ENCODE data around the gene RPL31.

RPL31 gene

DNA sequence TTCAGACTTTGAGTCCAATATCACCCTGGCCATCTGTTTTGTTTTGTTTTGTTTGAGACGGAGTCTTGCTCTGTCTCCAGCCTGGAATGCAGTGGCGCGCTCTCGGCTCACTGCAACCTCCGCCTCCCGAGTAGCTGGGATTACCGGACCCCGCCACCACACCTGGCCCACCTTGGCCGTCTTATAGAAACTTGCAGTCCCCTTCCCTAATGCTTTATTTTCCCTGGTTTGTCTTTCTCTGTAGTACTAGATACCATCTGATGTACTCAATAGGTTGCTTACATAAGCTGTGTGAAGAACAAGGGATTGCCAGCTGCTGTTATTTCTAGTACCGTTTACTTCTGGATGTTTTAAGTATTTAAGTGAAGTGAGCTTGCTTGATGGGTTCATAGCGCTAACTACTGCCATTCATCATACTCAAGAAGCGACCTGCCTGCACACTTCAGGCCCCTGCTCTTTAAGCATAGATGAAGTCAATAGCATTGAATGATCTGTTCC is 1.2 kb downstream of the RPL31 start:
- H3K9me3 ChIP-seq, result no peaks in the 10 kb centered on the region
- no peaks in the 10 kb centered on the region; the same call in 1 of the 2 replicates for H3K4me1 ChIP-seq
- no peaks in the 10 kb centered on the region for H3K27me3 ChIP-seq
- TF ChIP-seq, protein P1, sequence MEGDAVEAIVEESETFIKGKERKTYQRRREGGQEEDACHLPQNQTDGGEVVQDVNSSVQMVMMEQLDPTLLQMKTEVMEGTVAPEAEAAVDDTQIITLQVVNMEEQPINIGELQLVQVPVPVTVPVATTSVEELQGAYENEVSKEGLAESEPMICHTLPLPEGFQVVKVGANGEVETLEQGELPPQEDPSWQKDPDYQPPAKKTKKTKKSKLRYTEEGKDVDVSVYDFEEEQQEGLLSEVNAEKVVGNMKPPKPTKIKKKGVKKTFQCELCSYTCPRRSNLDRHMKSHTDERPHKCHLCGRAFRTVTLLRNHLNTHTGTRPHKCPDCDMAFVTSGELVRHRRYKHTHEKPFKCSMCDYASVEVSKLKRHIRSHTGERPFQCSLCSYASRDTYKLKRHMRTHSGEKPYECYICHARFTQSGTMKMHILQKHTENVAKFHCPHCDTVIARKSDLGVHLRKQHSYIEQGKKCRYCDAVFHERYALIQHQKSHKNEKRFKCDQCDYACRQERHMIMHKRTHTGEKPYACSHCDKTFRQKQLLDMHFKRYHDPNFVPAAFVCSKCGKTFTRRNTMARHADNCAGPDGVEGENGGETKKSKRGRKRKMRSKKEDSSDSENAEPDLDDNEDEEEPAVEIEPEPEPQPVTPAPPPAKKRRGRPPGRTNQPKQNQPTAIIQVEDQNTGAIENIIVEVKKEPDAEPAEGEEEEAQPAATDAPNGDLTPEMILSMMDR (IDR thresholded peaks at IDR 0.05; ENCODE audit: low read depth, low read length), result no peak
- H3K36me3 ChIP-seq, result peaks cover 56% of the 10 kb centered on the region
- peak overlapping the region; percentile 93 for H3K4me3 ChIP-seq (ENCODE audit: low read depth, low read length)
- no peak for DNase-seq

DNA sequence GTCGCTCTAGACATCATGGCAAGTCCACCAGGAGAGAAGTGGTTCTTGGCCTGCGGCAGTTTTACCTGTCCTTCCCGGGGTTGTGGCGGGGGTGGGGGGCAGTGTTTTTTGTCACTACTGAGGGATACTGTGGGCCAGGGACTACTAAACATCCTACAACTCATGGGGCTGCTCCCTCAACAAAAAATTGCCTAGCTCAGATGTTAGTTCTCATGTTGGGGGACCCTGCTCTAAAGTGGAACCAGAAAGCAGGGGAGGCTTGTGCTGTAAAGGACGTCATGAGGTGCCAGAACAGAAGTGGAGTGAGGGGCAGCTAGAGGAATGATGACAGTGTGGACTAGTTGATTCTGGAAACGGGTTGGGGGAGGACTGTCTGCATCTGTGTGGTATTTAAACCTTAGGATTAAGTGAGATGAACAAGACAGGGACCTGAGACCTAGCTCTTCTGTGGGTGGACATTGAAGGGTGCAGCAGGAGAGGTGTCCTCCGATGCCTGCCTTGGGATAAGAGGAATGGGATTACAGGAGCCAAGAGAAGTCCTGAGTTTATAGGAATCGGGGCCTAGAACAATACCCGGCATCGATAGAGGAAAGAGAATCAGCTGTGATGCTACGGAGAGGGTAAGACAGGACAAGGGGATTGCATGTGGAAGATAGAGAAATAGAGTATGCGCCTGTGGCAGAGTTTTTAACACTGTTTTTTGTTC is 2.7 kb downstream of the RPL31 start:
- TF ChIP-seq, protein P1 (IDR thresholded peaks at IDR 0.05; ENCODE audit: low read depth, low read length), result no peak
- Histone ChIP-seq H3K27me3 (no peaks in the 10 kb centered on the region), H3K36me3 (peaks cover 56% of the 10 kb centered on the region), H3K4me3 (ENCODE audit: low read depth, low read length) (peak overlapping the region; percentile 93), H3K9me3 (no peaks in the 10 kb centered on the region), H3K4me1 (no peaks in the 10 kb centered on the region; the same call in 1 of the 2 replicates)
- DNase-seq, result no peak

DNA sequence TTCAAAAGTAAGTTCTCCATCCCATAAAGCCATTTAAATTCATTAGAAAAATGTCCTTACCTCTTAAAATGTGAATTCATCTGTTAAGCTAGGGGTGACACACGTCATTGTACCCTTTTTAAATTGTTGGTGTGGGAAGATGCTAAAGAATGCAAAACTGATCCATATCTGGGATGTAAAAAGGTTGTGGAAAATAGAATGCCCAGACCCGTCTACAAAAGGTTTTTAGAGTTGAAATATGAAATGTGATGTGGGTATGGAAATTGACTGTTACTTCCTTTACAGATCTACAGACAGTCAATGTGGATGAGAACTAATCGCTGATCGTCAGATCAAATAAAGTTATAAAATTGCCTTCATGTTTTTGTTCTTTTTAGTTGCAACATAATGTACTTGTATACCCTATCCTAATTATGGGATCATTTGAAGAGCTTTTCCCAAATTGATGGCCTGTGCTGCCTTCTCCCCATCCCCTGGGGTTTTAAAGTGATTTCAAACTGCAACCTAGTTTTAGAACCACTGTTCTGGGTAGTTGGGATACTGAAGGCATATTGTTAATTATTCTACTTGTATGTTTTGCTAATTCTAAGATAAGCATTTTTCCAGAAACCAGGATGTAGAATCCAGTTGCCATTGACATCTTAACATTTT is 4.1 kb downstream of the RPL31 start:
- peaks cover 56% of the 10 kb centered on the region for H3K36me3 ChIP-seq

DNA sequence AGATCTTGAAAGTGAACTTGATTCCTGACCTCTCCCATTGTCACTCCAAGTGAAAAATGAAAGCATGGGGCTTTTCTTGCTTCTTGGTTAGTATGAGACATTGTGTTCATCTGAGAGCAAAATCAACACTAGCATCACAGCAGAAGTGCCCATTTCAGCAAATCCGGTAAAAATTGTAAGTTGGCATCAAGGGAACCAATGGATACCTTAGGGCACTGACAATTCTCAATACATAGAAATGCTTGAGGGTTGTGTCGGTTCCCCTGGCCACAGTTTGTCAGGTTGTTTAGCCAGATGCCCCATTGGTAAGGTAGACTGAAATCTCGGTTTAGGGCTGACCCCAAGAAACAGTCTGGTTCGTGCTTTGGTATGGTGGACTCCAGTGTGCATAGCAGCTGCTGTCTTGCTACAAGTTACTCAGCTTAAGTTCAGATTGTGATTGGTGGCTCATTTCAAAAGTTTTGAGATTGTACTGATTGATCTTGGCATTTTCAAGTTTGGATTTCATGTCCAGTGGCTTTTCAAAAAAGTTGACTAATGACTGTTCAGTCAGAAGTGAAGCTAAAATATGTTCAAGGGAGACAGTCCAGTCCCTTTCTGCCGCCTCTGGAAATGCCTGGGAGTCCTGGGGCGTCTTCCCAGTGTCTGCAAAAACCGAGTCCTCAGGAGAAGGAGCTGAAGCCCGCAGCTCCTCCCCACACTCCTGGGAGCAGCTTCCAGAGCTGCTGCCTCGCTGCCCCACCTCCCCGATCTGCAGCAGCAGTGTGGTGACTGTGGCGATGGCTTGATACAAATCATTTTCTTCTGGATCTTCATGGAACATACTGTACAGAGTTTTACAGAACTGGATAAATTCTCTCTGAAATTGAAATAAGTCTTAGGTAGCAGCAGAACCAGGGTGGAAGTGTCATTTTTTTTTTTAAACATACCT is 5.6 kb downstream of the RPL31 start:
- Histone ChIP-seq H3K36me3 (peaks cover 57% of the 10 kb centered on the region), H3K4me3 (ENCODE audit: low read depth, low read length) (no peak overlapping the region), H3K4me1 (no peaks in the 10 kb centered on the region), H3K27me3 (no peaks in the 10 kb centered on the region), H3K9me3 (no peaks in the 10 kb centered on the region)
- DNase-seq, result no peak
- TF ChIP-seq, protein P1 (IDR thresholded peaks at IDR 0.05; ENCODE audit: low read depth, low read length), result no peak

More for the DNA sequence above, 4.1 kb downstream of the RPL31 start:
- TF ChIP-seq, protein P1 (IDR thresholded peaks at IDR 0.05; ENCODE audit: low read depth, low read length), result no peak
- Histone ChIP-seq H3K27me3 (no peaks in the 10 kb centered on the region), H3K4me1 (no peaks in the 10 kb centered on the region; the same call in 1 of the 2 replicates), H3K4me3 (ENCODE audit: low read depth, low read length) (no peak overlapping the region), H3K9me3 (no peaks in the 10 kb centered on the region)
- no peak for DNase-seq

DNA sequence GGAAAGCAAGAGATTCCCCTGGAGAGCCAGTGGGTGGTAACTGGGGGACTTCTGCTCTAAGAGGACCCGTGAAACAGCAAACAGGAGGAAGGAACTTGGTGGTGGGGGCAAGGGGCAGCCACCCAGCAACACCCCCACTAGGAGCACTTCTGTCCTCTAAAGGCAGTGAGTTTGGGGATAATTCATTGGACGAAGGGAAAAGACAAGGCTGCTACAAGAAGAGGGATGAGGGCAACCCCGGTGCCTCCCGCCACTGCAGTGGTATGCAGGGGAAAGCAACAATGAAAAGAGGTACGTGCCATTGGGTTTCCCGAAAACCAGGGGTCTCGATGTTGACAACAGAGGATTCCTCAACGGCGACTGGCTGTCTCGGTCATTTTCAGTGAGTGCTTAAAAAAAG is 9.1 kb downstream of the RPL31 start:
- peaks cover 38% of the 10 kb centered on the region for H3K36me3 ChIP-seq
- DNase-seq, result no peak

More for the DNA sequence above, 9.1 kb downstream of the RPL31 start:
- TF ChIP-seq, protein P1 (IDR thresholded peaks at IDR 0.05; ENCODE audit: low read depth, low read length), result no peak
- H3K9me3 ChIP-seq, result no peaks in the 10 kb centered on the region
- H3K27me3 ChIP-seq, result no peaks in the 10 kb centered on the region
- H3K4me3 ChIP-seq (ENCODE audit: low read depth, low read length), result no peak overlapping the region
- no peaks in the 10 kb centered on the region for H3K4me1 ChIP-seq

Measured in BE2C (cell line).